SU-DHL-6 (cell line): ENCODE results near the gene SCRN1.
A peak's percentile ranks its signal among the peaks of the same experiment; 100 is the strongest.

Experiments
- H2AFZ ChIP-seq: fragments of 200-600 bp; sonication (generic); 2 replicates; pipeline ENCODE4 v1.6.1; 2014; ENCODE audit warnings: low read depth, mild to moderate bottlenecking, moderate library complexity, mixed read lengths, antibody characterized with exemption, low read length; ENCODE audit not compliant: severe bottlenecking
- H3F3A ChIP-seq: fragments of 200-600 bp; shearing (Covaris generic); 2 replicates; pipeline ENCODE4 v1.6.0; 2016; ENCODE audit warnings: antibody characterized with exemption, mild to moderate bottlenecking; ENCODE audit not compliant: insufficient read depth
- H3K27ac ChIP-seq: fragments of 200-600 bp; sonication (generic); 2 replicates; pipeline ENCODE4 v1.5.1; 2016; ENCODE audit warnings: low read depth, mild to moderate bottlenecking, low read length, moderate library complexity, mixed read lengths
- H3K27me3 ChIP-seq: fragments of 200-600 bp; sonication (generic), shearing (Covaris generic); 2 replicates; pipeline ENCODE4 v1.6.0; 2014; ENCODE audit warnings: mild to moderate bottlenecking, low read length
- H3K36me3 ChIP-seq: fragments of 200-600 bp; sonication (generic); 2 replicates; pipeline ENCODE4 v1.6.1; 2014; ENCODE audit warnings: mild to moderate bottlenecking, low read length, mixed read lengths
- H3K4me2 ChIP-seq: fragments of 300-600, 200-600 bp; shearing (Covaris generic), sonication (generic); 2 replicates; pipeline ENCODE4 v1.6.0; 2014; ENCODE audit warnings: low read length, low read depth, mild to moderate bottlenecking; ENCODE audit not compliant: poor library complexity, severe bottlenecking
- H3K4me3 ChIP-seq: fragments of 200-600 bp; sonication (generic); 2 replicates; pipeline ENCODE4 v1.5.1; 2014; ENCODE audit warnings: antibody characterized with exemption, low read length, mild to moderate bottlenecking, mixed read lengths; ENCODE audit not compliant: insufficient read depth, poor library complexity, severe bottlenecking
- H3K79me2 ChIP-seq: fragments of 200-600 bp; sonication (generic); 2 replicates; pipeline ENCODE4 v1.6.1; 2014; ENCODE audit warnings: mild to moderate bottlenecking, low read length, moderate library complexity; ENCODE audit not compliant: insufficient read depth
- H3K9ac ChIP-seq: fragments of 200-600 bp; sonication (generic); 2 replicates; pipeline ENCODE4 v1.7.0; 2014; ENCODE audit warnings: mild to moderate bottlenecking, low read length
- H3K9me2 ChIP-seq: fragments of 200-600 bp; sonication (generic); replicated peaks from 2 replicates; pipeline ENCODE4 v1.6.1; 2014; ENCODE audit warnings: low read length; ENCODE audit not compliant: insufficient read depth
- H3K9me3 ChIP-seq: fragments of 200-600 bp; sonication (generic); 2 replicates; pipeline ENCODE4 v1.6.1; 2014; ENCODE audit warnings: low read length, mixed read lengths; ENCODE audit not compliant: insufficient read depth
- H4K20me1 ChIP-seq: fragments of 200-600 bp; sonication (generic); 2 replicates; pipeline ENCODE4 v1.6.1; 2014; ENCODE audit warnings: low read depth, mild to moderate bottlenecking, antibody characterized with exemption, low read length, moderate library complexity, mixed read lengths
- EZH2phosphoT487 ChIP-seq: fragments of 200-600 bp; sonication (generic), shearing (Covaris generic); conservative IDR thresholded peaks from 2 replicates; pipeline ENCODE4 v1.6.1; 2018; ENCODE audit warnings: mild to moderate bottlenecking, antibody characterized with exemption, low read length, moderate library complexity, mixed read lengths
- TF ChIP-seq, protein P1 (sequence below): fragments of 200-600 bp; sonication (generic); IDR thresholded peaks from one replicate; pipeline ENCODE4 v1.5.1; 2017; ENCODE audit warnings: antibody characterized with exemption, mild to moderate bottlenecking, low read length, moderate library complexity; ENCODE audit not compliant: insufficient read depth, poor library complexity, severe bottlenecking

SCRN1 gene

GRCh38 chr7:30028749-30029635 is 39.4 kb upstream of the SCRN1 start:
- Histone ChIP-seq H3K36me3 (no peaks in the 10 kb centered on the region), H3K4me2 (peak overlapping the region; percentile 83), H3K79me2 (peaks cover 19% of the 10 kb centered on the region; the same call in 1 of the 2 replicates), H2AFZ (peak overlapping the region; percentile 84), H3F3A (peaks cover 23% of the 10 kb centered on the region), H4K20me1 (no peaks in the 10 kb centered on the region; the same call in 1 of the 2 replicates), H3K9ac (peak overlapping the region; percentile 65), H3K9me2 (no peaks in the 10 kb centered on the region), H3K27me3 (no peaks in the 10 kb centered on the region), H3K27ac (peak overlapping the region; percentile 46), H3K9me3 (no peaks in the 10 kb centered on the region), H3K4me3 (peak overlapping the region; percentile 64)
- TF ChIP-seq, protein P1, sequence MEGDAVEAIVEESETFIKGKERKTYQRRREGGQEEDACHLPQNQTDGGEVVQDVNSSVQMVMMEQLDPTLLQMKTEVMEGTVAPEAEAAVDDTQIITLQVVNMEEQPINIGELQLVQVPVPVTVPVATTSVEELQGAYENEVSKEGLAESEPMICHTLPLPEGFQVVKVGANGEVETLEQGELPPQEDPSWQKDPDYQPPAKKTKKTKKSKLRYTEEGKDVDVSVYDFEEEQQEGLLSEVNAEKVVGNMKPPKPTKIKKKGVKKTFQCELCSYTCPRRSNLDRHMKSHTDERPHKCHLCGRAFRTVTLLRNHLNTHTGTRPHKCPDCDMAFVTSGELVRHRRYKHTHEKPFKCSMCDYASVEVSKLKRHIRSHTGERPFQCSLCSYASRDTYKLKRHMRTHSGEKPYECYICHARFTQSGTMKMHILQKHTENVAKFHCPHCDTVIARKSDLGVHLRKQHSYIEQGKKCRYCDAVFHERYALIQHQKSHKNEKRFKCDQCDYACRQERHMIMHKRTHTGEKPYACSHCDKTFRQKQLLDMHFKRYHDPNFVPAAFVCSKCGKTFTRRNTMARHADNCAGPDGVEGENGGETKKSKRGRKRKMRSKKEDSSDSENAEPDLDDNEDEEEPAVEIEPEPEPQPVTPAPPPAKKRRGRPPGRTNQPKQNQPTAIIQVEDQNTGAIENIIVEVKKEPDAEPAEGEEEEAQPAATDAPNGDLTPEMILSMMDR: no peak
- no peak for TF ChIP-seq EZH2phosphoT487

DNA sequence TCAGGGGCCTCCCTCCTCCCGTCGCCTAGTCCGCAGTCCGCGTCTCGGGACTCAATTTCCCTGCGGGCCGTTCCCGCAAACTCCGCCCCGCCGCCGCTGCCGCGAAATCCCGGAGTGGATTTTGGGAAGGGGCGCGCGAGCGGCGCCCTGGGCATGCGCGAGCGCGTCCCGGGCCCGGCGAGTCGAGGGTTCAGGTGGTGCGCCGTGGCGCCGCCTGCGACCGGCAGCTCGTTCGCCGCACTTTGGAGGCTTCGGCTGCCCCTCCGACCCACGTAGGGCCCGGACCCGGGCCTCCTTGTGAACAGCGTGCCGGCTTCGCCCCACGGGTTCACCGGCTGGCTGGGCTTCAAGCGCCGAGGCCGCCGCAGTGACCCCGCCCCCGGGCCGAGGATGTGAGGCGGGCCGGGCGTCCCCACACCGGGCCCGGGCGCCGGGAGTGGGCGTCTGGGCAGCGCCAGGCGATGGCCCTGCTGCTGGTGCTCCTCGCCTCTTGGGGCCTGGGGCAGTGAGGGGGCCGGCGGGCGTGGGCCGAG is 38.7 kb upstream of the SCRN1 start, which contains the start of gene PLEKHA8:
Gene PLEKHA8 (plus strand): TSS at position 197 of the 533 bp plus-strand sequence. CDS start 351 bp downstream, outside the sequence.
- no peaks in the 10 kb centered on the region; the same call in 1 of the 2 replicates for H4K20me1 ChIP-seq
- no peaks in the 10 kb centered on the region for H3K27me3 ChIP-seq
- peak within 1 kb of the TSS; percentile 84 for H2AFZ ChIP-seq
- no peaks in the 10 kb centered on the region for H3K36me3 ChIP-seq
- H3K27ac ChIP-seq: peak within 1 kb of the TSS; percentile 67
- H3K4me3 ChIP-seq: peak within 1 kb of the TSS; percentile 64
- peak within 1 kb of the TSS; percentile 65 for H3K9ac ChIP-seq
- H3K79me2 ChIP-seq: peaks cover 22% of the 10 kb centered on the region; the same call in 1 of the 2 replicates
- peaks cover 23% of the 10 kb centered on the region for H3F3A ChIP-seq
- H3K9me2 ChIP-seq: no peaks in the 10 kb centered on the region
- H3K9me3 ChIP-seq: no peaks in the 10 kb centered on the region
- H3K4me2 ChIP-seq: peak within 1 kb of the TSS; percentile 83
- TF ChIP-seq, protein P1: no peak
- no peak for TF ChIP-seq EZH2phosphoT487

DNA sequence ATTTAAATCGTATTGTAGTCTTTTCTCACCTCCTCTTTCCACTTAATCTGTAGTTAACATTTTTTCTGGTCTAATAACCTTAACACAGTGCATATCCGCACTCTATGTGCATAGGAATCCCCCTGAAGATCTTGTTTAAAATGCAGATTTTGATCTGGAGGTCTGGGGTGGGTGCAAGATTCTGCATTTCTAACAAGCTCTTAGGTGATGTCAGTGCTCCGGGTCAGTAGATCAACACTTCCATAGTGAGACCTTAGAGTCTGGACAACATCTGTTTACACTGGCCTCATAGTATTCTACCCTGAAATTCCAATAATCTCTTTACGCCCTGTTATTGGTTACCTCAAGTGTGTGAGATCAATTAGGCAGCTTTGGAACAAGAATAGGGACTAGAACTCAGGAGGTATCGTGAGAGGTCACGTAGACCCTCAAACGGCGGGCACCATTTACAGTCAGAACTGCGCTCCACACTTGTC is 38.2 kb upstream of the SCRN1 start:
- peaks cover 24% of the 10 kb centered on the region; the same call in 1 of the 2 replicates for H3K79me2 ChIP-seq

More for the DNA sequence above, 38.2 kb upstream of the SCRN1 start:
- no peaks in the 10 kb centered on the region for H3K27me3 ChIP-seq
- peak overlapping the region; percentile 83 for H3K4me2 ChIP-seq
- H3K9ac ChIP-seq: peak overlapping the region; percentile 65
- peak overlapping the region; percentile 67 for H3K27ac ChIP-seq
- no peaks in the 10 kb centered on the region; the same call in 1 of the 2 replicates for H4K20me1 ChIP-seq
- H2AFZ ChIP-seq: peak overlapping the region; percentile 84
- no peaks in the 10 kb centered on the region for H3K9me2 ChIP-seq
- no peaks in the 10 kb centered on the region for H3K9me3 ChIP-seq
- TF ChIP-seq, protein P1: no peak
- TF ChIP-seq EZH2phosphoT487: no peak
- no peaks in the 10 kb centered on the region for H3K36me3 ChIP-seq
- peak overlapping the region; percentile 64 for H3K4me3 ChIP-seq
- peaks cover 23% of the 10 kb centered on the region for H3F3A ChIP-seq
